ENCODE results near the gene KCNK7.

Gene KCNK7

DNA sequence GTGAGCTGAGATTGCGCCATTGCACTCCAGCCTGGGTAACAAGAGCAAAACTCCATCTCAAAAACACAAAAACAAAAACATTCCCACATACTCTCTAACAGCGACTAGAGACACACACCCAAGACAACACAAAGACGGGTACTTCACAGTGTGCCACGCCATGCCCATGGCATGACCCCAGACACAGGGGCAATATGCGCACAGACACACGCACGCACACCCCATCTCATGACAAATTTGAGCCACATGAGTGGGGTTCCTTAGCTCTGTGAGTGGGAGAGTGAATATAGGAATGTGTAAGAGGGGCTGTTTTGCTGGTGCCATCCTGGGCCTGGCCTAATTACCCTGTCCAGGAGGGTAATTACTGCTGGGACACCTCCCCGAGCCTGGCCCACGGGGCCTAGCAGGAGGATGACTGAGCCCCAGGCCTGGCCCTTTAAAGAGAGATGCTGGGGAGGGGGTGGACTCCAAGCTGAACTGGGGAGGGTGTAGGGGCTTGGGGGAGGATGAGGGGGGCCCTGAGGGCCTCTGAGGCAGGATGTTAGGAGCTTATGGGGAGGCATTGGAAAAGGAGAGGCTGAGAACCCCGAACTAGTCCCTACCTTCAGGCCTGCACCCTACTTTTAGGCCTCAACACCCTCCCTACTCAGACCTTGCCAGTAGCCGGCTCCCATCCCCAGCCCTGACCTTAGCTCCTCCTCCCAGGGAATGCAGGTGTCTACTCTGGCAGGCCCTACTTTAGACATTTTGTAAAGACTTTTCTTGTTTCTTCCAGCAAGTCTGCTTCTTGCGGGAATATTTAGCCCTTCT lies 38.9 kb downstream of the KCNK7 start:
- DNase-seq (ENCODE audit: low spot score): peak; percentile 65

DNA sequence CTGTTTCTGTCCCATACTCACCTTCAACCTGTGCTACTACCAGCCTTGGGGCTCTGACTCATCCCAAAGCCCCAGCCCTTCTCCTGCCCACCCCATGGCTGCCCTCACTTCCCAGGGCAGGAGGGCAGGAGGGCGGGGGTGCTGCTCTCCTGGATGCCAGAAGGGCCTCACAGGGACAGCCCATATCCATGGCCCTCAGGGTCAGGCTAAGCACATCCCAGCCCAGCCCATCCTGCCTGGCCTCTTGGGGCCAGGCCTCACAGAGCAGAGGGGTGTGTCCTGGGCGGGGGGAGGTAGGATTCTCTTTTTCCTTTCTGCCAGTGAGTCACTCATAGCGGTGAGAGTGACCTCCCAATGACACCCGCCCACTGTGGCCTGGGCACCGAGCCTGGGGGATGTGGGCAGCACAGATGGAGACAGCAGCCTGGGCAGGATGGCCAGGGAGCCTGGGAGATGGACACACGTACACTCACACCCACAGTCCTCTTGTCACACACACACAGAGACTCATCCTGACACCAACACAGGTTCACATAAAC lies 39.8 kb downstream of the KCNK7 start:
- peak; percentile 95 for DNase-seq (ENCODE audit: low spot score)

DNA sequence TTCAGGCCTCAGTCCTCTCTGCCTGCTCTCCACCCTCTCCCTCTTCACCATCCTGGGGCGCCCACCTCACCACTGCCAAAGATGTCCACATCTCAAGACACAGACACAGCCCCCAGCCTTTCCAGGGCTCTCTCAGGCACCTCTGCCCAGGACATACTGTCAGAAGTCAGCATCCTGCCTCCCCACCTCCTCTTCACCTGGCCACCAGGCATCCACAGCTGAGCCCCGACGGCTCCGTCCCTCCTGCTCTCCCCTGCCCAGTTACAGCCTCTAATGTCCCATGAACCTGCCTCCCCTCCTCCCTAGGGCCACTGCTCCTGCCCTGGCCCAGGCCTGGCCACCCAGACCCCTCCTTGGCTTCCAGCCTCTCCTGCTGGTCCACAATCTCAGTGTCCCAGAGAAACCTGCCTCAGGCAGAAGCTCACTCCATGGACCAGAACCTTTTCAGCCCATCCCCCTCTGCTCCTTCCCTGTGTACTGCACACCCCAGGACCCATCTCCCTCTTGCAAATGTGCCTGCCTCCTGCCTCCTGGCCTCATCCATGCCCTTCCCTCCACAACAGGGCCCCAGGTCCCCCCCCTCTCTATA lies 40.7 kb downstream of the KCNK7 start:
- DNase-seq (ENCODE audit: low spot score): no peak

DNA sequence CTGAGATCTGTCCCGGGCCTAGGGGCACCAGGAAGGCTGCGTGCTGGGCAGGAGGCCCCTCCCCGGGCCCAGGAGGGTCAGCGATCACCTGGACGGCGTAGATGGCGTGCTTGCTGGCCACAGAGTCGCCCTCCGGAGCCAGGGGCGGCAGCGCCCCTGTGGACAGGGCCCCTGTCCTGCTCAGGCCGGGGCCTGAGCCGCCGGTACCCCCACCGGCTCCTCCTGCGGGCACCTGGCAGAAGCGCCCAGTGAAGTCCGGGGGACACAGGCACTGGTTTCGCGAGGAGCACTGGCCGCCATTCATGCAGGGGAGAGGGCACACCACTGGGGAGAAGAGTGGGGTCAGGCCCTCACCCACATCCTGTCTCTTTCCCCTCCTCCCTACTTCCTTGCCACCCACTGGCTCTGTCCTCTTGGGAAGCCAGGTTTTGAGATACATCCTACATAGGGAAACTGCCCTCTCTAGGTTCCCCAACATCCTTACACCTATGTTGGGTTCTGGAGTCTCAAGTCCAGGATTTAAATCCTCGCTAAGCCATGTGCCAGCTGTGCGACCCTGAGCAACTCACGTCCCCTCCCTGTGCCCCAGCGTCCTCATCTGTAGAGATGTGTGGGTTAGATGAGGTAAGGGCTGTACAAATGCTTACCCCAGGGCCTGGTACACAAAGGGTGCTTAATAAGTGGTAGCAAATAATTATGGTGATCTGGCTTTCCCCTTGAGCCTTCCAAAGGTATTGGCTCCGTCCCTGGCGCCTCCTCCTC lies 41.4 kb downstream of the KCNK7 start:
- DNase-seq (ENCODE audit: low spot score): no peak

DNA sequence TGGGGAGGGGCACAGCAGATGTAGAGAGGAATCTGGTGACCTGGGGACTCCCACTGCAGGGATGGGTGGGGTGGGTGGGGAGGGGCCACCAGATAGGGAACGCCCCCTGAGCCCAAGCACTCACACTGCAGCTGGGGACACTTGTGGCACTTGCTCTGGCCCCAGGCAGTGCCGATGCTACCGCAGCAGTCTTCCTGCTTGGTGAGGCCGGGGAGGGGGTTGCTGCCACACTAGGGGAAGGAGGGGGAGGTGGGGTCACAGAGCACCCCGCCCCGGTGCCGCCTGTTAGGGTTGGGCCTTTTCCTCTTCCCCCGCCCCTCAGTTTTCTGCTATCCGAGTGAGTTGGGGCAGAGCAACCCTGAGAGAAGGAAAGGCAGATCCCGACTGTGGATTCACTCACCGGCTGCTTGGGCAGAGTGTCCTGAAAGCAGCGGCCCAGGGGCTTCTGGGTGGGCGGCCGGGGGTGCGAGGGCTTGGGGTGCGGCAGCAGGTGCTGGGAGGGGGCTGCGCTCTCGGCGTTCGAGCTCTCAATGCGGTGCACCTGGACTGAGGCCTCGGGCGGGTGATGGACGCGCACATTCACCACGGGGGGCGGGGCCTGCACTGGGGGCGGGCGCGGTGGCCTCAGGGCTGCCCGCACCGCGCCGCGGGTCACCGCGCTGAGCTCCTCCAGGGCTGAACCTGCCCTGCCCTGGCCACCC lies 42.1 kb downstream of the KCNK7 start:
- DNase-seq (ENCODE audit: low spot score): no peak

DNA sequence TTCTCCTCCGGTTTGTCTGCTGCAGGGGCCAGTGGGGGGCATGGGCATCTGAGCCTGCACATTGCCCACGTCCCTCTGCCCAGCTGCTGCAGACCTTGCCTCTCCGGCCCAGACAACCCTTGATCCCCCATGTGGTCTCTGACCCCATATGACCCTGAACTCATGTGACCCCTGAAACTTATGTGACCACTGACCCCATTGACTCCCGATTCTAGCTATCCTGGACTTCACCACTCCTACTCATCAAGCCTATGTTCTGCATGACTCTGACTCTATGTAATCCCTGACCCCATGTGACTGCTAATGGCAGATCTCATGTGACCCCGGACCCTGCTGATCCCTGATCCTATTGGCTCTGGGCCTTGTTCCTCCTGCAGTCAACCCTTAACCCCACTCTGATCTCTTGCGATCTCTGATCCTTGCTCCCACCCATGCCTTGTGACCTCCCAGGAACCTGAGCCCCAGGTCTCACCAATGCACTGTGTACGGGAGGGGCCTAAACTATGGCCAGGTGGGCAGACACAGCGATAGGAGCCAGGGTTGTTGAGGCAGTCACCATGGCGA lies 43.1 kb downstream of the KCNK7 start:
- DNase-seq (ENCODE audit: low spot score): no peak

DNA sequence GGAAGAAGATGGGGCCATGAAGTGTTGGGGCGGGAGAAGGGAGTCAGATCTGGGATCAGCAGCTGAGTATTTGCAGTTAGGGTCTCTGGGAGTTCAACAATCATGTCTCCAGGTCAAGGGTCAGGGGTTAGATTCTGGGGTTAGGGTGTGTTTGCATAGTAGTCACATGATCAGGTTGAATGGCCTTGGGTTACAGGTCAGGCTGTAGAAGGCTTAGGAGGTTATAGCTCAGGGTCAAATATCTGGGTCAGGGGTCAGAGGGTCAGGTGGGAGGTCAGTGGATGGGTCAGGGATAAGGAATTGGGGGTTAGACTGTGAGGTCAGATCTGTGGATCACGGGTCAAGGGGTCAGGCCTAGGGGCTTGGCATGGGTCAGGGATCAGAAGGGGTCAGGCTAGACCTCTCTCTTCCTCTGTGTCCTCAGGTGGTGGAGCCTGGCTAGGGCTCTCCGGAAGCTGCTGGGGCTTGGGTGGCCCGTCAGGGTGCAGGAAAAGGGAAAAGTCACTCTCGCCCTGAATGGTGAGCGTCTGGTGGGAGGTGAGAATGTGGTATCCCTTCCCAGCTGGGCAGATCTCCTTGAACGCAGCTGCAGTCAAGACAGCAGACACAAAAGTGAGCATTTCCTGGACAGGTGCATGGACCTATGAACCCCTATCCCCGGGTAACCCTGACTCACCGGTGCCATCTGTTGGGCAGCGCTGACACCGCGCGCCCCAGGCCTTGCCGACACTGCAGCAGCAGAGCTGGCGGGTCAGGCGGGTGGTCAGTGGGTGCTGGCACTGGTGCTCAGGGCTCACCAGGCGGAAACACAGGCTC lies 43.8 kb downstream of the KCNK7 start:
- DNase-seq (ENCODE audit: low spot score): peak; percentile 75

DNA sequence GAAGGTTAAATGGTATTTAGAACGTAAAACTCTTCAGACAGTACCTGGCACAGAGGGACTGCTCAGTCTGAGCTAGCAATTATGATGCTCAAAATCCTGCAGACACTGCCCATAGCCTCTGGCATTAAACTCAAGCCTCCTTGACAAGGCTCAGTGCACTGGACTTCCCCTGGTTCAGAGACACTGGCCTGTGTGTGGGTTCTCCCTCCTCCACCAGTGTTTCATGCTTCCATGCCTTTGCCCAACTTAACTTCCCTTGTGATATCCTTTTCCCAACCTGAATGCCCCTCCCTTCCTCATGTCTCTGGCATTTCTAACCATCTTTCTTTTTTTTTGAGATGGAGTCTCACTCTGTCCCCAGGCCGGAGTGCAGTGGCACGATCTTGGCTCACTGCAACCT lies 46.5 kb downstream of the KCNK7 start:
- no peak for DNase-seq (ENCODE audit: low spot score)

DNA sequence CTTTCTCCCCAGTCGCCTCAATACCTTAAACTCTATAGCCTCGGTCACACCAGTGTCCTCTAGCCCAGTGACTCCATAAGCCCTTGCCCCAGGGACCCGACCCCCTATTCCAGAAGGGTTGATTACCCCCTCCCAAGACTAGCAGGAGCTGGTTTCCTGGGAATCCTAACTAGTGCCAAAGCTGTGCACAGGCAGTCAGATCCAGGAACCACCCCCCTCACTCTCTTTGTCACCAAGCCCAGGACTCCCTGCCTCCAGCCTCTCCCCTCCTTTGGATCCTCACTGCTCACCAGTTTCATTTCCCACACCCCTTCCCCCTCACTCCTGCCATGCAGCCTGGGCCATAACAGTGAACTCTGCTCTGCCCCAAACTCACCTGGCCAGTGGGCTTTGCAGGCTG lies 47.2 kb downstream of the KCNK7 start:
- DNase-seq (ENCODE audit: low spot score): no peak

DNA sequence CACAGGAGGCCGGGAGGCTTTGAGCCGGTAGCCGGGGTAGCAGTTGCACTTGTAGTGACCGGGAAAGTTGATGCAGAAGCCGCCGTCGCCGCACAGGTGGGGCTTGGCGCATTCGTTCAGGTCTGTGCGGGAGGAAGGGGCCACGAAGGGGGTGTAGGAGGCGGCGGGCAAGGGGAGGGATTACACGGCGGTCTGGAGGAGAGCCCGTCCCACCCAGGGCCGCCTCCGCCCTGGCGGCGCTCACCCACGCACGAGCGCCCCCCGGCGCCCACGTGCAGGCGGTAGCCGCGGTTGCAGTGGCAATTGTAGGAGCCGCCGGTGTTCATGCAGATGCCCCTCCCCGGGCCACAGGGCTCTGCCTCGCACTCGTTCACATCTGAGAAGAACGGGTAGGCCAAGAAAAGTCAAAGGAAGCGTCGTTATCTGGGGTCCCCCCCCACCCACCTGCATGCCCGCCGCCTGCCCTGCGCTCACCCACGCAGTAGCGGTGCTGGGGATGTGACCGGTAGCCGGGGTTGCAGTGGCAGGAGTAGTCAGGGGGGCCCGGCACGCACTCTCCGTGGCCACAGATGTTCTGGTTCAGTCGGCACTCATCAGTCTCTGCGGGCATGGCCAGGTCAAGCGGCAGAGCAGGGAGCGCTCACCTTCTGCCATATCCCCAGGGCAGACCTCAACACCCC lies 48.0 kb downstream of the KCNK7 start:
- no peak for DNase-seq (ENCODE audit: low spot score)

DNA sequence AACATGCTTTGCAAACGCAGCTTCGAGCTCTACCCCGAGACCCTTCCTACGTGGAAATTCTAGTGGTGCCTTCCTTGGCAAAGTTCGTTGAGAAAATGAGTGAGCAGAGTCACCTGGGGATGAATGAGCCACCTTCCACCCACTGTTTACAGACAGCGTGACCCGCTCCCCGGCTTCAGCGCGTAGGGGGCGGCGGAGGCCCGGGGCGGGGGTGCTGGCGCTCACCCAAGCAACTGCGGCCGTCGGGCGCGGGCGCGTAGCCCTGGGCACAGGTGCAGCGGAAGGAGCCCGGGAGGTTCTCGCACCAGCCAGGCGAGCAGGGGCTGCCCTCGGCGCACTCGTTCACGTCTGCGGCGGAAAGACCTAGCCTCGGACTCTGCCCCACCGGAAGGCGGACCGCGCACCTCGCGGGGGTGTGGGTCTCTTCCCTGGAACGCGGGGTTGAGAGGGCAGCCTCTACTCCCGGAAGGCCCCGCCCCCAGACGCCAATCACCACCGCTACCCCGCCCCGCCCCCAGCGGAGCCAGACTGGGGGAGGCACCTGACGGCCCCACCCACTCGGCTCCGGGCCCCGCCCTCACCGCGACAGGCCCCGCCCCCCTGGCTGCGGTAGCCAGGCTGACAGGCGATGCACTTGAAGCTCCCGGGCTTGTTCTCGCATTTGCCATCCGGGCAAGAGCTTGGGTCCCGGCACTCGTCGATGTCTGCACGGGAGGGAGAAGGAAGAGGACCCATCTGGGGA lies 49.2 kb downstream of the KCNK7 start:
- DNase-seq (ENCODE audit: low spot score): no peak

DNA sequence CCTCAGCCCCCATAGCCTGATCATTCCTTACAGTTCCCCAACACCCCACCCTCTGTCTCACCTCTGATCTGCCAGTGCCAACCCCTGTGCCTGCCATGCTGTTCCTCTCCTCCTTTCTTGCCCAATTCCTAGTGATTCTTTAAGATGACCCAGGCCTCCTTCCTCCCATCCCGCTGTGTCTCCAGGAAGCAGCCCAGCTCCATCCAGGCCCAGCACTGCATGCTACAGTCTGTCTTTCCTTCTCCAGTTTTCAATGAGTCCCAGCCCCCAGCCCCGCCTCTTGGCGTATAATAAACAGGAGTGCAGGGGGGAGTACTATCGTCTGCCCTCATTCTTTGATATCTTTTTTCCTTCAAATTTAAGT lies 49.8 kb downstream of the KCNK7 start:
- DNase-seq (ENCODE audit: low spot score): no peak

Measured in SW480 (cell line).